ENCODE measurements around the gene CFAP77.

The CFAP77 gene

GRCh38 chr9:132509928-132510874 is 100.2 kb downstream of the CFAP77 start:
- no peak for DNase-seq (ENCODE audit: low read depth)
- no peak overlapping the region for H3K4me3 ChIP-seq (ENCODE audit: low read length)
- no peaks in the 10 kb centered on the region for H3K4me1 ChIP-seq (ENCODE audit: control insufficient read depth, insufficient read depth, low read length)
- H3K27me3 ChIP-seq (replicated peaks; ENCODE audit: control insufficient read depth, insufficient read depth, low read length), result peaks cover 60% of the 10 kb centered on the region
- no peaks in the 10 kb centered on the region for H3K9me3 ChIP-seq (ENCODE audit: control insufficient read depth, low read length)
- no peak overlapping the region for H3K9ac ChIP-seq (ENCODE audit: low read length)
- H3K36me3 ChIP-seq (ENCODE audit: control insufficient read depth, insufficient read depth, low read length, severe bottlenecking), result no peaks in the 10 kb centered on the region

DNA sequence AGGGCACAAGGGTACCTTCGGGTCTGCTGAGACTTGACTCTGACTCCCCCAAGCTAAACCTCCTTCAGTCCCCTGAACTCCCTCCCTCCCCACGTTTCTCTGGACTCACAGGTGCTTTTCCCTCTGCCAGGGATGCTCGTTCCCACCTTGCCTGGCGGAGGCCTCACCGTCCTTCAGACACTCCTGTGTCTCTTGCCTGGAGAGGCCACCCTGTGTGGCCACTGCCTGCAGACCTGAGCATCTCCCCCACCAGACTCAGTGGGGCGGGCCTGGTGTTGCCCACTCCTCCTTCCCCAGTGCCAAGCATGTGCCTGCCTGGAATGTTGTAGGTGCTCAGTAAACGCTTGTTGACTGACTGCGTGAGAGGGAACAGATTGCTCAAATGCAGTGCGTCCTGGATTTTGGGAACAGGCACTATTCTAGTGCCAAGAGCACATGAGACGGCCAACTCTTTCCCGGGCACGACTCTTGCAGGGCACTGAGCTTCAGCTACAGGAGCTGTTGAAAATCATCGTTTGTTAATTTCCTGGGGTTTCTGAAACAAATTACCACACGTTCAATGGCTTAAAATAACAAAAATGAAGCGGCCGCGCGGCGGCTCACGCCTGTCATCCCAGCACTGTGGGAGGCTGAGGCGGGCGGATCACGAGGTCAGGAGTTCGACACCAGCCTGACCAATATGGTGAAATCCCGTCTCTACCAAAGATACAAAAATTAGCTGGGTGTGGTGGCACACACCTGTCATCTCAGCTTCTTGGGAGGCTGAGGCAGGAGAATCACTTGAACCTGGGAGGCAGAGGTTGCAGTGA is 101.4 kb downstream of the CFAP77 start:
- Histone ChIP-seq H3K27me3 (replicated peaks; ENCODE audit: control insufficient read depth, insufficient read depth, low read length) (peaks cover 58% of the 10 kb centered on the region), H3K9ac (ENCODE audit: low read length) (no peak overlapping the region), H3K4me3 (ENCODE audit: low read length) (no peak overlapping the region), H3K4me1 (ENCODE audit: control insufficient read depth, insufficient read depth, low read length) (no peaks in the 10 kb centered on the region), H3K9me3 (ENCODE audit: control insufficient read depth, low read length) (no peaks in the 10 kb centered on the region), H3K36me3 (ENCODE audit: control insufficient read depth, insufficient read depth, low read length, severe bottlenecking) (no peaks in the 10 kb centered on the region)
- no peak for DNase-seq (ENCODE audit: low read depth)

GRCh38 chr9:132513416-132513815 is 103.4 kb downstream of the CFAP77 start:
- Histone ChIP-seq H3K27me3 (replicated peaks; ENCODE audit: control insufficient read depth, insufficient read depth, low read length) (peaks cover 63% of the 10 kb centered on the region), H3K9ac (ENCODE audit: low read length) (no peak overlapping the region), H3K9me3 (ENCODE audit: control insufficient read depth, low read length) (no peaks in the 10 kb centered on the region), H3K4me3 (ENCODE audit: low read length) (no peak overlapping the region), H3K36me3 (ENCODE audit: control insufficient read depth, insufficient read depth, low read length, severe bottlenecking) (no peaks in the 10 kb centered on the region), H3K4me1 (ENCODE audit: control insufficient read depth, insufficient read depth, low read length) (no peaks in the 10 kb centered on the region)
- no peak for DNase-seq (ENCODE audit: low read depth)

DNA sequence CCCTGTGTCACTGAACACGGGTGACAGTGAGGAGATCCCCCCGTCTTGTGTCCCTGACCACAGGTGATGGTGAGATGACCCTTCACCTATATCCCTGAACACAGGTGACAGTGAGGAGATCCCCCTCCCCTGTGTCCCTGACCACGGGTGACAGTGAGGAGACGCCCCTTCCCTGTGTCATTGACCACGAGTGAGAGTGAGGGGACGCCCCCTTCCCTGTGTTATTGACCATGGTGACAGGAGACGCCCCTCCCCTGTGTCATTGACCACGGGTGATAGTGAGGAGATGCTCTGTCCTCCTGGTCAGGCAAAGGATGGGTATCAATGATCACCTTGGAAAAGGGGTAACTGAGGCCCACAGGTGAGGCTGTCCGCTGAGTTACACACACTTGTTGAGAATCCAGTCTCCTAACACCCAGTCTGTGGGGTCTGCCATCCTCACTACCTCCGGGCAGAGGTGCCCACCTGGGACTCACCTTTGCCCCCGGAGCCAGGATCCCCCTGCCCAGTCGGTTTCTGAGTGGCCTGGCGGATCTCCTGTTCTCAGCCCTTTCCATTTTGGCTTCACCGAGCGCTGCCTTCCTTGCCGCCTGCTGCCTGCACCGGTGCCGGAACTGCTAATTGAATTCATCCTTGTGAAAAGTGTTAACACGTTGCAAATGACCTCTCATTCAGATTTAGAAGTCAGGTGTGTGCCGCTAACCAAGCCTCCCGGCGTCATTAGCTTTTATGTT is 104.2 kb downstream of the CFAP77 start:
- H3K9ac ChIP-seq (ENCODE audit: low read length), result no peak overlapping the region
- no peak overlapping the region for H3K4me3 ChIP-seq (ENCODE audit: low read length)
- H3K4me1 ChIP-seq (ENCODE audit: control insufficient read depth, insufficient read depth, low read length), result no peaks in the 10 kb centered on the region
- H3K27me3 ChIP-seq (replicated peaks; ENCODE audit: control insufficient read depth, insufficient read depth, low read length), result peaks cover 67% of the 10 kb centered on the region
- H3K9me3 ChIP-seq (ENCODE audit: control insufficient read depth, low read length), result no peaks in the 10 kb centered on the region
- no peak for DNase-seq (ENCODE audit: low read depth)
- no peaks in the 10 kb centered on the region for H3K36me3 ChIP-seq (ENCODE audit: control insufficient read depth, insufficient read depth, low read length, severe bottlenecking)

GRCh38 chr9:132514821-132515220 is 104.8 kb downstream of the CFAP77 start:
- peaks cover 62% of the 10 kb centered on the region for H3K27me3 ChIP-seq (replicated peaks; ENCODE audit: control insufficient read depth, insufficient read depth, low read length)
- H3K9me3 ChIP-seq (ENCODE audit: control insufficient read depth, low read length), result no peaks in the 10 kb centered on the region
- no peak for DNase-seq (ENCODE audit: low read depth)
- H3K9ac ChIP-seq (ENCODE audit: low read length), result no peak overlapping the region
- H3K4me3 ChIP-seq (ENCODE audit: low read length), result no peak overlapping the region
- no peaks in the 10 kb centered on the region for H3K36me3 ChIP-seq (ENCODE audit: control insufficient read depth, insufficient read depth, low read length, severe bottlenecking)
- no peaks in the 10 kb centered on the region for H3K4me1 ChIP-seq (ENCODE audit: control insufficient read depth, insufficient read depth, low read length)

- Histone ChIP-seq H3K36me3 (ENCODE audit: control insufficient read depth, insufficient read depth, low read length, severe bottlenecking) (no peaks in the 10 kb centered on the region), H3K4me3 (ENCODE audit: low read length) (no peak overlapping the region), H3K27me3 (replicated peaks; ENCODE audit: control insufficient read depth, insufficient read depth, low read length) (peaks cover 60% of the 10 kb centered on the region), H3K9ac (ENCODE audit: low read length) (no peak overlapping the region), H3K4me1 (ENCODE audit: control insufficient read depth, insufficient read depth, low read length) (no peaks in the 10 kb centered on the region), H3K9me3 (ENCODE audit: control insufficient read depth, low read length) (no peaks in the 10 kb centered on the region)
- no peak for DNase-seq (ENCODE audit: low read depth)
These were observed 106.3 kb downstream of the CFAP77 start for GRCh38 chr9:132516301-132516700.

GRCh38 chr9:132516911-132517310 is 106.9 kb downstream of the CFAP77 start:
- no peak for DNase-seq (ENCODE audit: low read depth)
- H3K4me1 ChIP-seq (ENCODE audit: control insufficient read depth, insufficient read depth, low read length), result no peaks in the 10 kb centered on the region
- no peak overlapping the region for H3K4me3 ChIP-seq (ENCODE audit: low read length)
- H3K9me3 ChIP-seq (ENCODE audit: control insufficient read depth, low read length), result no peaks in the 10 kb centered on the region
- no peaks in the 10 kb centered on the region for H3K36me3 ChIP-seq (ENCODE audit: control insufficient read depth, insufficient read depth, low read length, severe bottlenecking)
- H3K27me3 ChIP-seq (replicated peaks; ENCODE audit: control insufficient read depth, insufficient read depth, low read length), result peaks cover 61% of the 10 kb centered on the region
- no peak overlapping the region for H3K9ac ChIP-seq (ENCODE audit: low read length)

GRCh38 chr9:132517815-132518550 is 108.0 kb downstream of the CFAP77 start:
- Histone ChIP-seq H3K4me3 (ENCODE audit: low read length) (no peak overlapping the region), H3K4me1 (ENCODE audit: control insufficient read depth, insufficient read depth, low read length) (no peaks in the 10 kb centered on the region), H3K9me3 (ENCODE audit: control insufficient read depth, low read length) (no peaks in the 10 kb centered on the region), H3K36me3 (ENCODE audit: control insufficient read depth, insufficient read depth, low read length, severe bottlenecking) (no peaks in the 10 kb centered on the region), H3K9ac (ENCODE audit: low read length) (no peak overlapping the region), H3K27me3 (replicated peaks; ENCODE audit: control insufficient read depth, insufficient read depth, low read length) (peaks cover 70% of the 10 kb centered on the region)
- no peak for DNase-seq (ENCODE audit: low read depth)

GRCh38 chr9:132518626-132519025 is 108.6 kb downstream of the CFAP77 start:
- DNase-seq (ENCODE audit: low read depth), result no peak
- no peaks in the 10 kb centered on the region for H3K9me3 ChIP-seq (ENCODE audit: control insufficient read depth, low read length)

GRCh38 chr9:132519033-132519432 is 109.0 kb downstream of the CFAP77 start:
- peaks cover 63% of the 10 kb centered on the region for H3K27me3 ChIP-seq (replicated peaks; ENCODE audit: control insufficient read depth, insufficient read depth, low read length)
- H3K9me3 ChIP-seq (ENCODE audit: control insufficient read depth, low read length), result no peaks in the 10 kb centered on the region
- DNase-seq (ENCODE audit: low read depth), result no peak
- no peak overlapping the region for H3K4me3 ChIP-seq (ENCODE audit: low read length)
- H3K9ac ChIP-seq (ENCODE audit: low read length), result no peak overlapping the region
- no peaks in the 10 kb centered on the region for H3K36me3 ChIP-seq (ENCODE audit: control insufficient read depth, insufficient read depth, low read length, severe bottlenecking)
- no peaks in the 10 kb centered on the region for H3K4me1 ChIP-seq (ENCODE audit: control insufficient read depth, insufficient read depth, low read length)

More at GRCh38 chr9:132518626-132519025, 108.6 kb downstream of the CFAP77 start:
- H3K9ac ChIP-seq (ENCODE audit: low read length), result no peak overlapping the region
- no peaks in the 10 kb centered on the region for H3K36me3 ChIP-seq (ENCODE audit: control insufficient read depth, insufficient read depth, low read length, severe bottlenecking)
- no peak overlapping the region for H3K4me3 ChIP-seq (ENCODE audit: low read length)
- peaks cover 67% of the 10 kb centered on the region for H3K27me3 ChIP-seq (replicated peaks; ENCODE audit: control insufficient read depth, insufficient read depth, low read length)
- no peaks in the 10 kb centered on the region for H3K4me1 ChIP-seq (ENCODE audit: control insufficient read depth, insufficient read depth, low read length)

Data from adipocyte (in vitro differentiated cells).